Endothelial cell of umbilical vein (primary cell): Measurements from ENCODE around the gene LMNTD1. TPM values are rescaled to one million over a fixed set of nuclear protein-coding genes. Genes with fewer than 3 reads are reported as not detected.

ENCODE experiments used
- BruUV-seq: library from RNA; stranded (reverse); fragments of 400-500 nt; replicated peaks from 2 replicates; lab custom pipeline; 2021; lab: Mats Ljungman, UMichigan
- CTCF ChIA-PET: fragments of 300-600, 350-600 bp; sonication (Branson Sonifier 250); formaldehyde crosslinking; loops from one replicate; lab custom pipeline; 2021; ENCODE audit warnings: antibody characterized with exemption, inconsistent platforms; lab: Charles Lee
- POLR2A ChIA-PET: fragments of 300-600, 350-600 bp; sonication (Branson Sonifier 250); formaldehyde crosslinking; loops from one replicate; lab custom pipeline; 2021; ENCODE audit warnings: antibody characterized with exemption, inconsistent platforms; lab: Charles Lee
- DNase-seq: peaks from one replicate; pipeline ENCODE4 v3.0.0-alpha.2; 2011; ENCODE audit warnings: low read depth, low spot score
- FAIRE-seq: peaks from 2 replicates; lab custom pipeline; 2011; peaks lifted over from hg19 to GRCh38; lab: Jason Lieb, UNC
- H2AFZ ChIP-seq: 2 replicates; pipeline ENCODE4 v1.6.0; 2012; ENCODE audit warnings: low read depth, low read length, control low read depth, inconsistent platforms
- H3K27ac ChIP-seq: 2 replicates; pipeline ENCODE4 v1.5.1; 2011; ENCODE audit warnings: low read depth, mild to moderate bottlenecking, control low read depth, low read length, moderate library complexity; ENCODE audit not compliant: insufficient read depth
- H3K27me3 ChIP-seq, 2 experiments: 2 replicates each; pipeline versions ENCODE4 v1.6.0 to v1.6.1; 2011; ENCODE audit warnings: low read length in 2 of 2, mixed read lengths in 1 of 2; ENCODE audit not compliant: control insufficient read depth in 2 of 2, insufficient read depth in 2 of 2
- H3K36me3 ChIP-seq, 2 experiments: 2 replicates in 1 of 2; 3 replicates in 1 of 2; pipeline ENCODE4 v1.5.1; 2011; ENCODE audit warnings: low read length in 2 of 2, mild to moderate bottlenecking in 1 of 2, moderate library complexity in 1 of 2; ENCODE audit not compliant: control insufficient read depth in 2 of 2, insufficient read depth in 2 of 2; ENCODE audit errors: extremely low read depth in 1 of 2
- H3K4me1 ChIP-seq: 3 replicates; pipeline ENCODE4 v1.5.1; 2011; ENCODE audit warnings: mild to moderate bottlenecking, low read length; ENCODE audit not compliant: control insufficient read depth, insufficient read depth; ENCODE audit errors: extremely low read depth
- H3K4me2 ChIP-seq: 2 replicates; pipeline ENCODE4 v1.6.1; 2011; ENCODE audit warnings: low read length, control low read depth, mixed read lengths; ENCODE audit not compliant: insufficient read depth
- H3K4me3 ChIP-seq, 3 experiments: fragments of 200-600 bp in 1 of 3; sonication (generic), shearing (Covaris generic) in 1 of 3; replicated peaks in 1 of 3; 2 replicates each; pipeline ENCODE4 v1.5.1; 2011 to 2016; ENCODE audit warnings: control low read depth in 3 of 3, low read length in 3 of 3, mild to moderate bottlenecking in 2 of 3, inconsistent platforms in 1 of 3, low read depth in 1 of 3, moderate library complexity in 1 of 3; ENCODE audit not compliant: insufficient read depth in 1 of 3
- H3K79me2 ChIP-seq: 2 replicates; pipeline ENCODE4 v1.6.0; 2012; ENCODE audit warnings: low read length, inconsistent platforms; ENCODE audit not compliant: control insufficient read depth, insufficient read depth
- H3K9ac ChIP-seq: replicated peaks from 2 replicates; pipeline ENCODE3; 2011; ENCODE audit warnings: low read length, control low read depth; ENCODE audit not compliant: insufficient read depth; ENCODE audit errors: extremely low read depth
- H3K9me1 ChIP-seq: replicated peaks from 3 replicates; pipeline ENCODE4 v1.6.0; 2011; ENCODE audit warnings: mild to moderate bottlenecking, low read length; ENCODE audit not compliant: control insufficient read depth, insufficient read depth; ENCODE audit errors: extremely low read depth
- H3K9me3 ChIP-seq: replicated peaks from 2 replicates; pipeline ENCODE4 v1.5.1; 2012; ENCODE audit warnings: low read length, inconsistent platforms; ENCODE audit not compliant: control insufficient read depth, insufficient read depth
- H4K20me1 ChIP-seq: replicated peaks from 2 replicates; pipeline ENCODE3; 2011; ENCODE audit warnings: mild to moderate bottlenecking, low read length; ENCODE audit not compliant: control insufficient read depth, insufficient read depth; ENCODE audit errors: extremely low read depth
- EZH2 ChIP-seq: IDR thresholded peaks from 2 replicates; pipeline ENCODE4 v1.6.1; 2012; ENCODE audit warnings: borderline replicate concordance, low read depth, mild to moderate bottlenecking, moderate library complexity, low read length, inconsistent platforms; ENCODE audit not compliant: severe bottlenecking
- FOS ChIP-seq: IDR thresholded peaks from 2 replicates; pipeline ENCODE4 v1.6.1; 2011; ENCODE audit warnings: mild to moderate bottlenecking, low read length, moderate library complexity, borderline replicate concordance; ENCODE audit not compliant: insufficient read depth
- GATA2 ChIP-seq: IDR thresholded peaks from 2 replicates; pipeline ENCODE4 v1.7.0; 2011; ENCODE audit warnings: low read depth, mild to moderate bottlenecking, moderate library complexity, mixed read lengths, low read length; ENCODE audit not compliant: insufficient read length, insufficient read depth
- JUN ChIP-seq: IDR thresholded peaks from 2 replicates; pipeline ENCODE4 v1.6.1; 2011; ENCODE audit warnings: borderline replicate concordance, low read depth; ENCODE audit not compliant: insufficient read length, insufficient read depth
- MAX ChIP-seq: IDR thresholded peaks from 2 replicates; pipeline ENCODE4 v1.6.1; 2011; ENCODE audit not compliant: insufficient read depth, insufficient read length
- MYC ChIP-seq: IDR thresholded peaks from one replicate; pipeline ENCODE4 v1.6.1; 2011; ENCODE audit warnings: mild to moderate bottlenecking, low read depth, low read length
- POLR2A ChIP-seq: IDR thresholded peaks from 2 replicates; pipeline ENCODE4 v1.6.1; 2012; ENCODE audit warnings: low read depth, mild to moderate bottlenecking, control low read depth, low read length
- POLR2AphosphoS5 ChIP-seq: IDR thresholded peaks from 2 replicates; pipeline ENCODE4 v1.6.1; 2012; ENCODE audit warnings: low read depth, mild to moderate bottlenecking, control low read depth, low read length, moderate library complexity; ENCODE audit not compliant: insufficient read depth
- dilution Hi-C: fragments of 300-500 bp; cut with MboI; formaldehyde crosslinking; loops from one replicate; pipeline ENCODE4 v1.15.0; 2019; ENCODE audit warnings: low sequenced_read_pairs; ENCODE audit not compliant: extremely low pct_ligation_motif_present
- intact Hi-C: fragments of 100-400 bp; cut with micrococcal nuclease; formaldehyde crosslinking; loops from one replicate; pipeline ENCODE4 v1.10.0; 2022
- polyA plus RNA-seq, 4 experiments: library from polyadenylated mRNA; depleted of rRNA in 3 of 4; stranded (reverse) in 3 of 4; unstranded in 1 of 4; fragments of >200 nt; gene quantifications; 2 replicates each; pipeline versions ENCODE4 v1.2.1 to v1.2.3, GENCODE V29; 2011 to 2012; ENCODE audit warnings: missing spikeins in 1 of 4
- total RNA-seq: library from RNA; stranded (reverse); gene quantifications from 2 replicates; pipeline ENCODE4 v1.2.3, GENCODE V29; 2021
- TF ChIP-seq, protein P1 (sequence below), 2 donors: IDR thresholded peaks; 1 replicate in 1 of 2; 2 replicates in 1 of 2; pipeline ENCODE4 v1.5.1; 2011; ENCODE audit warnings: low read length in 2 of 2, mild to moderate bottlenecking in 2 of 2, moderate library complexity in 2 of 2, control low read depth in 1 of 2, inconsistent platforms in 1 of 2, low read depth in 1 of 2; ENCODE audit not compliant: insufficient read depth in 1 of 2; ENCODE audit errors: extremely low read depth in 1 of 2

LMNTD1 gene
- total and polyA plus RNA-seq, 2 donors (not counting 3 experiments of a cell fraction or from before 2014, with no cell fraction given), result not detected

DNA sequence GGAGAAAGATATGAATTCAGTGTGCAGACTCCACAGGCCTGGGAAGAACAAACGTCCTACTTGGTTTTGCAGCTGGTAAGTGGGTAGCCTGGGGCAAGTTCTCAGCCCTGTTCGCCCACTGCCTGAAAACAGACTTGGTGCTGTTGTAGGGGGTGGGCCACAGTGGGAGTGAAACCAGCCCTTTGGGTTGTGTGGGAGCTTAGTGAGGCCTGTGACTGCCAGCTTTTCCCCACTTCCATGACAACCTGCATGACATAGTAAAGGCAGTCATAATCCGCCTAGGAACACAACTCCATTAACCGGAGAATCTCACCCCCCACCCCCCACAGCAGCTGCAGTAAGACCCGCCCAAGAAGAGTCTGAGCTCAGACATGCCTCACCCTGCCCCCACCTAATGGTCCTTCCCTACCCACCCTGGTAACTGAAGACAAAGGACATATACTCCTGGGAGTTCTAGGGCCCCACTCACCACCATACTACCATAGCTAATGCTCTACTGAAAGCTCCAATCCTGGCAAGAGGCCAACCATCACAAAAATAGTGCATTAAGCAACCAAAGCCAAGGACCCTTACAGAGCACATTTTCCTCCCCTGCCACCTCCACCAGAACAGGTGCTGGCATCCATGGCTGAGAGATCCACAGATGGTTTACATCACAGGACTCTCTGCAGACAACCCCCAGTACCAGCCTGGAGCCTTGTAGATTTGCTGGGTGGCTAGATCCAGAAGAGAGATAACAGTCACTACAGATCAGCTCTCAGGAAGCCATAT is 39.8 kb upstream of the LMNTD1 start:
- FAIRE-seq (no peak), DNase-seq (no peak)
- Histone ChIP-seq H3K9me1 (no peaks in the 10 kb centered on the region), H4K20me1 (no peaks in the 10 kb centered on the region), H3K79me2 (no peaks in the 10 kb centered on the region), H3K4me2 (no peak overlapping the region), H3K4me1 (no peaks in the 10 kb centered on the region), H3K27ac (no peak overlapping the region), H3K9ac (no peak overlapping the region), H3K4me3 (no peak overlapping the region), H3K36me3 (no peaks in the 10 kb centered on the region), H3K27me3 (no peaks in the 10 kb centered on the region), H3K9me3 (no peaks in the 10 kb centered on the region), H2AFZ (no peak overlapping the region)
- dilution Hi-C loops (no loop called here), intact Hi-C loops (no loop called here)
- TF ChIP-seq EZH2, result no peak
- no peak for TF ChIP-seq JUN
- TF ChIP-seq MAX, result no peak
- TF ChIP-seq MYC, result no peak
- no peak for TF ChIP-seq FOS
- TF ChIP-seq POLR2AphosphoS5, result no peak
- TF ChIP-seq, protein P1, sequence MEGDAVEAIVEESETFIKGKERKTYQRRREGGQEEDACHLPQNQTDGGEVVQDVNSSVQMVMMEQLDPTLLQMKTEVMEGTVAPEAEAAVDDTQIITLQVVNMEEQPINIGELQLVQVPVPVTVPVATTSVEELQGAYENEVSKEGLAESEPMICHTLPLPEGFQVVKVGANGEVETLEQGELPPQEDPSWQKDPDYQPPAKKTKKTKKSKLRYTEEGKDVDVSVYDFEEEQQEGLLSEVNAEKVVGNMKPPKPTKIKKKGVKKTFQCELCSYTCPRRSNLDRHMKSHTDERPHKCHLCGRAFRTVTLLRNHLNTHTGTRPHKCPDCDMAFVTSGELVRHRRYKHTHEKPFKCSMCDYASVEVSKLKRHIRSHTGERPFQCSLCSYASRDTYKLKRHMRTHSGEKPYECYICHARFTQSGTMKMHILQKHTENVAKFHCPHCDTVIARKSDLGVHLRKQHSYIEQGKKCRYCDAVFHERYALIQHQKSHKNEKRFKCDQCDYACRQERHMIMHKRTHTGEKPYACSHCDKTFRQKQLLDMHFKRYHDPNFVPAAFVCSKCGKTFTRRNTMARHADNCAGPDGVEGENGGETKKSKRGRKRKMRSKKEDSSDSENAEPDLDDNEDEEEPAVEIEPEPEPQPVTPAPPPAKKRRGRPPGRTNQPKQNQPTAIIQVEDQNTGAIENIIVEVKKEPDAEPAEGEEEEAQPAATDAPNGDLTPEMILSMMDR (IDR thresholded peaks at IDR 0.05; ENCODE audit: extremely low read depth in 1 of 2, insufficient read depth in 1 of 2, low read depth in 1 of 2, low read length in 2 of 2), result no peak
- no peak for TF ChIP-seq GATA2
- no peak for TF ChIP-seq POLR2A
- no TSS peak for BruUV-seq
- POLR2A ChIA-PET, result interaction anchor here (0.6 to 0.7 kb wide), 2 partner anchors 154 to 1926 kb away, joined by 4 to 5 read pairs; no protein-coding TSS in a partner anchor
- CTCF ChIA-PET, result interaction anchor here (0.6 kb wide), 1 partner anchor 260 kb away, joined by 3 read pairs; no protein-coding TSS in a partner anchor
